Mammary epithelial cell (primary cell): ENCODE measurements around the gene PLA2G4E.

Experiments
- CTCF ChIP-seq, 2 donors: IDR thresholded peaks in 1 of 2; conservative IDR thresholded peaks in 1 of 2; 2 replicates each; pipeline ENCODE4 v1.5.1; 2011 to 2012; ENCODE audit warnings: inconsistent platforms in 2 of 2, low read length in 2 of 2, mild to moderate bottlenecking in 2 of 2, control low read depth in 1 of 2, low read depth in 1 of 2; ENCODE audit not compliant: insufficient read depth in 1 of 2; ENCODE audit errors: extremely low read depth in 1 of 2
- EZH2 ChIP-seq: IDR thresholded peaks from 2 replicates; pipeline ENCODE4 v1.6.1; 2012; ENCODE audit warnings: low read length, inconsistent platforms, borderline replicate concordance

DNA sequence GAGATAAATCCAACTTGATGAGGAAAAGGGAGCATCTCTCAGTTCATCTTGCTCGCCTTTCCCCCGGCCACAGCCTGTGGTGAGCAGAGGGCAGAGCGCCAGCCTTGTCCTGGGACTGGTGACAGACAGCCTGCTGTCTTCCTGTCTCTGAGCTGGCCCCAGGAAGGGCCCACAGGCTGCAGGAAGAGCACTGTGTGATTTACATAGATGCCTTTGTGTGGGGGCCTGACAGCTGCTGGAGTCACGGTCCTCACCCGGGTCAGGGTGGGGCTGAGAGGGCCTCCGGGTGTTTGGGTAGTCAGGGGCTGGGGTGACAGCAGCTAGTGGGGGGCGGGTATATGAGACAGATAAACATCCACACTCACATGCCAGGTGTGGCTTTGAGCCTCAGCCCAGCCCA is 44.2 kb upstream of the PLA2G4E start:
- no peak for TF ChIP-seq CTCF (conservative IDR thresholded peaks at IDR 0.05 in 1 of 2, IDR thresholded peaks at IDR 0.05 in 1 of 2; ENCODE audit: extremely low read depth in 1 of 2, insufficient read depth in 1 of 2, low read depth in 1 of 2, low read length in 2 of 2)
- no peak for TF ChIP-seq EZH2
